H9 (cell line): ENCODE results near the gene SLC35E3. TPM values are rescaled to one million over a fixed set of nuclear protein-coding genes. Genes with fewer than 3 reads are reported as not detected.

Experiments
- DNase-seq: peaks from one replicate; pipeline ENCODE4 v3.0.0-alpha.2; 2017
- H2AFZ ChIP-seq: one replicate; pipeline ENCODE4 v1.6.1; 2013; ENCODE audit warnings: mild to moderate bottlenecking, low read length, control low read depth, moderate library complexity
- H2AK5ac ChIP-seq: 2 replicates; pipeline ENCODE4 v1.6.1; 2013; ENCODE audit warnings: low read length, control low read depth, mixed read lengths; ENCODE audit not compliant: insufficient read length
- H2BK120ac ChIP-seq: one replicate; pipeline ENCODE4 v1.6.1; 2013; ENCODE audit warnings: low read depth, mild to moderate bottlenecking, low read length, control low read depth, inconsistent platforms; ENCODE audit not compliant: poor library complexity, severe bottlenecking
- H2BK12ac ChIP-seq: 2 replicates; pipeline ENCODE4 v1.6.1; 2013; ENCODE audit warnings: low read length, control low read depth, mixed read lengths, low read depth; ENCODE audit not compliant: insufficient read length
- H2BK15ac ChIP-seq: 2 replicates; pipeline ENCODE4 v1.6.1; 2013; ENCODE audit warnings: low read depth, low read length, control low read depth
- H2BK20ac ChIP-seq: one replicate; pipeline ENCODE4 v1.6.1; 2013; ENCODE audit warnings: low read depth, mild to moderate bottlenecking, low read length, control low read depth, inconsistent platforms; ENCODE audit not compliant: poor library complexity, severe bottlenecking
- H2BK5ac ChIP-seq: 2 replicates; pipeline ENCODE4 v1.6.1; 2013; ENCODE audit warnings: low read length, control low read depth, mixed read lengths; ENCODE audit not compliant: insufficient read length
- H3K14ac ChIP-seq: 2 replicates; pipeline ENCODE4 v1.6.1; 2013; ENCODE audit warnings: low read length, control low read depth; ENCODE audit not compliant: insufficient read depth
- H3K18ac ChIP-seq: 2 replicates; pipeline ENCODE4 v1.6.1; 2013; ENCODE audit warnings: low read depth, mild to moderate bottlenecking, mixed read lengths, low read length, control low read depth; ENCODE audit not compliant: insufficient read length
- H3K23ac ChIP-seq: 2 replicates; pipeline ENCODE4 v1.6.1; 2013; ENCODE audit warnings: low read length, control low read depth, mixed read lengths, low read depth; ENCODE audit not compliant: insufficient read length
- H3K23me2 ChIP-seq: 2 replicates; pipeline ENCODE4 v1.6.1; 2013; ENCODE audit warnings: low read depth, mild to moderate bottlenecking, mixed read lengths, low read length, control low read depth; ENCODE audit not compliant: insufficient read length, poor library complexity, severe bottlenecking
- H3K27ac ChIP-seq: 2 replicates; pipeline ENCODE4 v1.5.1; 2013; ENCODE audit warnings: low read length, control low read depth, mixed read lengths, low read depth; ENCODE audit not compliant: insufficient read length
- H3K27me3 ChIP-seq: 2 replicates; pipeline ENCODE4 v1.6.1; 2013; ENCODE audit warnings: low read length, control low read depth, inconsistent platforms; ENCODE audit not compliant: insufficient read depth
- H3K4ac ChIP-seq: 2 replicates; pipeline ENCODE4 v1.6.1; 2013; ENCODE audit warnings: low read depth, mild to moderate bottlenecking, control low read depth, inconsistent platforms, low read length, moderate library complexity
- H3K4me1 ChIP-seq: 2 replicates; pipeline ENCODE4 v1.6.1; 2013; ENCODE audit warnings: low read length, control low read depth, inconsistent platforms; ENCODE audit not compliant: insufficient read depth
- H3K4me2 ChIP-seq: 2 replicates; pipeline ENCODE4 v1.6.1; 2013; ENCODE audit warnings: low read length, control low read depth, mixed read lengths; ENCODE audit not compliant: insufficient read length, insufficient read depth
- H3K56ac ChIP-seq: 2 replicates; pipeline ENCODE4 v1.6.1; 2013; ENCODE audit warnings: low read depth, mild to moderate bottlenecking, mixed read lengths, low read length, control low read depth; ENCODE audit not compliant: insufficient read length
- H3K79me1 ChIP-seq: 2 replicates; pipeline ENCODE4 v1.6.1; 2013; ENCODE audit warnings: low read depth, mild to moderate bottlenecking, moderate library complexity, low read length, control low read depth, inconsistent platforms; ENCODE audit not compliant: insufficient read depth, poor library complexity, severe bottlenecking
- H3K79me2 ChIP-seq: 2 replicates; pipeline ENCODE4 v1.6.1; 2013; ENCODE audit warnings: low read length, control low read depth, inconsistent platforms; ENCODE audit not compliant: insufficient read depth
- H3K9ac ChIP-seq: 2 replicates; pipeline ENCODE4 v1.6.1; 2013; ENCODE audit warnings: low read length, control low read depth, mixed read lengths; ENCODE audit not compliant: insufficient read length; ENCODE audit errors: extremely low read depth
- H3K9me3 ChIP-seq: one replicate; pipeline ENCODE4 v1.6.1; 2013; ENCODE audit warnings: low read depth, low read length, inconsistent platforms; ENCODE audit not compliant: control insufficient read depth
- H3T11ph ChIP-seq: one replicate; pipeline ENCODE4 v1.6.1; 2013; ENCODE audit warnings: mild to moderate bottlenecking, low read length, control low read depth, inconsistent platforms
- H4K20me1 ChIP-seq: one replicate; pipeline ENCODE4 v1.6.1; 2013; ENCODE audit not compliant: control insufficient read depth, insufficient read length, insufficient read depth
- H4K5ac ChIP-seq: 2 replicates; pipeline ENCODE4 v1.6.1; 2013; ENCODE audit warnings: low read depth, mild to moderate bottlenecking, mixed read lengths, low read length, control low read depth; ENCODE audit not compliant: insufficient read length
- H4K8ac ChIP-seq: replicated peaks from 2 replicates; pipeline ENCODE4 v1.6.1; 2013; ENCODE audit warnings: low read length, control low read depth, mixed read lengths, low read depth; ENCODE audit not compliant: insufficient read length
- H4K91ac ChIP-seq: 2 replicates; pipeline ENCODE4 v1.6.1; 2013; ENCODE audit warnings: low read depth, mild to moderate bottlenecking, moderate library complexity, mixed read lengths, low read length, control low read depth; ENCODE audit not compliant: insufficient read length
- H3K27ac Mint-ChIP-seq, 3 experiments: 2 replicates in 2 of 3; 3 replicates in 1 of 3; pipeline ENCODE4 v1.8.0; 2020 to 2021; ENCODE audit warnings: mixed read lengths in 3 of 3, mild to moderate bottlenecking in 1 of 3, moderate library complexity in 1 of 3
- H3K27me3 Mint-ChIP-seq: 2 replicates; pipeline ENCODE4 v1.8.0; 2021; ENCODE audit warnings: low read depth, mild to moderate bottlenecking, moderate library complexity, mixed read lengths
- H3K36me3 Mint-ChIP-seq, 3 experiments: 2 replicates in 2 of 3; 3 replicates in 1 of 3; pipeline ENCODE4 v1.8.0; 2020 to 2021; ENCODE audit warnings: low read depth in 3 of 3, mixed read lengths in 3 of 3; ENCODE audit not compliant: insufficient read depth in 1 of 3
- H3K4me1 Mint-ChIP-seq, 2 experiments: 2 replicates each; pipeline ENCODE4 v1.8.0; 2020; ENCODE audit warnings: mixed read lengths in 2 of 2
- H3K4me3 Mint-ChIP-seq, 2 experiments: 2 replicates in 1 of 2; 3 replicates in 1 of 2; pipeline ENCODE4 v1.8.0; 2020 to 2021; ENCODE audit warnings: mild to moderate bottlenecking in 2 of 2, mixed read lengths in 2 of 2, moderate library complexity in 1 of 2
- H3K9me3 Mint-ChIP-seq, 2 experiments: 2 replicates in 1 of 2; 3 replicates in 1 of 2; pipeline ENCODE4 v1.8.0; 2020; ENCODE audit warnings: mild to moderate bottlenecking in 2 of 2, mixed read lengths in 2 of 2, moderate library complexity in 1 of 2
- CTCF ChIP-seq: fragments of 200-600 bp; sonication (generic); conservative IDR thresholded peaks from 3 replicates; pipeline ENCODE4 v1.8.0; 2021; ENCODE audit warnings: antibody characterized with exemption, mild to moderate bottlenecking
- WGBS: extraction: QIAGEN DNeasy Blood & Tissue Kit; methylation state at CpG from one replicate; pipeline ENCODE4 v1.1.7; 2013; ENCODE audit warnings: missing lambda C conversion rate, low lambda C conversion rate, mixed read lengths; ENCODE audit not compliant: insufficient read length; ENCODE audit errors: extremely low coverage; 5-methylcytosine and 5-hydroxymethylcytosine counted together
- total RNA-seq: library from RNA; stranded (reverse); gene quantifications from 2 replicates; pipeline ENCODE4 v1.2.1, GENCODE V29; 2021

Gene SLC35E3
- total RNA-seq, 1 experiment from 2014 or later, result 17.9 TPM

- H3K4me1 Mint-ChIP-seq, result no peaks in the 10 kb centered on the region
- no peaks in the 10 kb centered on the region for H3K79me2 ChIP-seq
- H3K4me2 ChIP-seq, result no peak overlapping the region
- H2BK15ac ChIP-seq, result no peak overlapping the region
- no peak overlapping the region for H2BK12ac ChIP-seq
- no peak overlapping the region for H3K23ac ChIP-seq
- no peak overlapping the region for H4K8ac ChIP-seq
- no peak overlapping the region for H3T11ph ChIP-seq
- H3K27ac Mint-ChIP-seq, result no peak overlapping the region
- no peaks in the 10 kb centered on the region for H3K9me3 ChIP-seq
- no peak overlapping the region for H3K9ac ChIP-seq
- H2BK5ac ChIP-seq, result no peak overlapping the region
- H3K79me1 ChIP-seq, result no peaks in the 10 kb centered on the region
- H3K18ac ChIP-seq, result no peak overlapping the region
- H3K27ac ChIP-seq, result no peak overlapping the region
- no peaks in the 10 kb centered on the region for H3K23me2 ChIP-seq
- no peak overlapping the region for H3K4ac ChIP-seq
- H2BK120ac ChIP-seq, result no peak overlapping the region
- no peaks in the 10 kb centered on the region for H3K27me3 Mint-ChIP-seq
- no peak overlapping the region for H2BK20ac ChIP-seq
- H2AFZ ChIP-seq, result no peak overlapping the region
- H4K20me1 ChIP-seq, result no peaks in the 10 kb centered on the region
- H3K4me3 Mint-ChIP-seq, result no peak overlapping the region
- H2AK5ac ChIP-seq, result no peak overlapping the region
- H3K4me1 ChIP-seq, result no peaks in the 10 kb centered on the region
- H3K27me3 ChIP-seq, result no peaks in the 10 kb centered on the region
- no peak for DNase-seq
- TF ChIP-seq CTCF, result no peak
- H3K56ac ChIP-seq, result no peak overlapping the region
- H3K9me3 Mint-ChIP-seq, result no peaks in the 10 kb centered on the region
- no peak overlapping the region for H4K91ac ChIP-seq
- WGBS, result no CpG with 5 or more reads among the region's 7 CpGs
- peaks cover 19 to 67% (median 53%) of the 10 kb centered on the region in 3 experiments for H3K36me3 Mint-ChIP-seq
- no peak overlapping the region for H4K5ac ChIP-seq
- H3K14ac ChIP-seq, result no peak overlapping the region
Measured at GRCh38 chr12:68727776-68728175, 18.2 kb upstream of the SLC35E3 start.
